ENCODE results near the gene C1QTNF7.

GRCh38 chr4:15385515-15385914 is 42.3 kb upstream of the C1QTNF7 start:
- no peak for TF ChIP-seq POLR2AphosphoS5 (IDR thresholded peaks at IDR 0.05; ENCODE audit: low read depth, low read length)
- TF ChIP-seq TAF1 (IDR thresholded peaks at IDR 0.05; ENCODE audit: borderline replicate concordance, insufficient read depth, low read length), result no peak
- no peak for TF ChIP-seq REST (IDR thresholded peaks at IDR 0.05; ENCODE audit: insufficient read depth in 1 of 2, low read depth in 2 of 2, low read length in 2 of 2)
- no peak for TF ChIP-seq FOXP2 (optimal IDR thresholded peaks at IDR 0.05; ENCODE audit: borderline replicate concordance, extremely low read depth, extremely low read length, insufficient read depth)
